Mononuclear cell (primary cell): ENCODE measurements around the gene SV2C. TPM values are rescaled to one million over a fixed set of nuclear protein-coding genes. Genes with fewer than 3 reads are reported as not detected.
"Not testable (repeated sequence)": the region's sequence is repeated elsewhere in the genome, so short reads cannot be mapped to it uniquely, and the experiment has no call there.

Experiments used
- H3K27me3 ChIP-seq: 2 replicates; pipeline ENCODE4 v1.6.0; 2011; ENCODE audit warnings: low read length, control low read depth; ENCODE audit not compliant: insufficient read depth
- H3K4me1 ChIP-seq: 2 replicates; pipeline ENCODE4 v1.5.1; 2011; ENCODE audit warnings: mild to moderate bottlenecking, low read length, control low read depth; ENCODE audit not compliant: insufficient read depth
- H3K4me3 ChIP-seq: 2 replicates; pipeline ENCODE4 v1.5.1; 2011; ENCODE audit warnings: mild to moderate bottlenecking, low read length, moderate library complexity
- H3K9me3 ChIP-seq: 2 replicates; pipeline ENCODE4 v1.5.1; 2011; ENCODE audit warnings: low read depth, mild to moderate bottlenecking, control low read depth, low read length
- total RNA-seq: library from RNA; depleted of rRNA; stranded (reverse); fragments of >200 nt; gene quantifications from one replicate; pipeline ENCODE4 v1.2.3, GENCODE V29; 2012

SV2C gene
- total RNA-seq, 1 donor, result under 0.01 TPM

- H3K9me3 ChIP-seq, result no peaks in the 10 kb centered on the region
- peaks cover 57% of the 10 kb centered on the region for H3K4me1 ChIP-seq
- no peak overlapping the region for H3K4me3 ChIP-seq
- H3K27me3 ChIP-seq, result no peaks in the 10 kb centered on the region
Observed at GRCh38 chr5:76326577-76327302, 243.6 kb downstream of the SV2C start.

- peaks cover 62% of the 10 kb centered on the region for H3K4me1 ChIP-seq
- no peak overlapping the region for H3K4me3 ChIP-seq
- H3K27me3 ChIP-seq, result no peaks in the 10 kb centered on the region
- no peaks in the 10 kb centered on the region for H3K9me3 ChIP-seq
Observed at GRCh38 chr5:76329346-76329745, 246.2 kb downstream of the SV2C start.

GRCh38 chr5:76331126-76331525, 247.9 kb downstream of the SV2C start:
- H3K27me3 ChIP-seq, result no peaks in the 10 kb centered on the region
- H3K4me3 ChIP-seq, result no peak overlapping the region
- H3K9me3 ChIP-seq, result no peaks in the 10 kb centered on the region
- H3K4me1 ChIP-seq, result peaks cover 45% of the 10 kb centered on the region

DNA sequence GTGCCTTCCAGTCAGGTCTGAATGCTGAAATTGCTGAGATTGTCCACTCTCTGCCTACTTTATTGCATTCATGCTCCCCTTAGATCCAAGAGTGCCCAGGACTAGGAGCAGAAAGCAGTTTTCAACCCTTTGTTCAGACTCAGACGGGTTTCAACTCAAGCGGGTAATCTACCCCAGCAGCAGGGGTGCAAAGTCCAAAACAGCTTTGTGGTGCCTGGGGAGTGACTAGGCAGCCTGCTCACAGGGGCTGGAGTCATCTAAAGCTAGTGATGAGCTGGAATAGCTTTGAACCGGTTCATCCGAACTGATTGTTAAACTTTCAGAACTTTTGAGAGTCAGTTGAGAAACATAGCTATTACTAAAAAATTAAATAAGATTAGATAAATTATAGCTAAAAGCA, 248.9 kb downstream of the SV2C start:
- H3K4me3 ChIP-seq, result no peak overlapping the region
- H3K4me1 ChIP-seq, result peaks cover 35% of the 10 kb centered on the region
- no peaks in the 10 kb centered on the region for H3K9me3 ChIP-seq
- H3K27me3 ChIP-seq, result no peaks in the 10 kb centered on the region

DNA sequence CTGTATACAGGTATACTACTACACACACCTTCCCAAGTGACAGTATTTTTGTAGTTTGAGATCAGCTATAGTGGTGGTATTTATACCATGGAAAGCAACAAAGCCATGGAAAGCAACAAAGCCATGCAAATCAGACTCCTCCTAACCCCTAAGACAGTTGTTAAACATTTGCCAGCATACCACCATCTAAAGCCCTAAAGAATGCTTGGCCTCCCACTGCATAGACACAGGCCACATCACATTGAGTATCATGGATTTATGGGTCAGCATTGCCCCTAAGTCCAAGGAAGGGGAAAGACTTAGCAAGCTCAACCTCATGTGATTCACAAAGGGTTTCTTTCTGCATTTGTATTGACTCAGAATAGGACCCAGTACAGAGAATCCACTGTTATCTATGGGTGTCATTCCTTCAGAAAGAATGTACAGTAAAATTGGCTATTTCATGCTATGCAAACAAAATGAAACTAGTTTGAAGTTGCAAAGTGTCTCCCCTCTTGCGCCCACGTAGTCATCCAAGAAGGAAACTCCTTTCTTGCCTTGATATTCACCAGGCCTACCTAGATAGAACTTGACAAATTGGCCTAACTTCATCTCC, 249.5 kb downstream of the SV2C start:
- H3K9me3 ChIP-seq, result no peaks in the 10 kb centered on the region
- no peaks in the 10 kb centered on the region for H3K27me3 ChIP-seq
- no peak overlapping the region for H3K4me3 ChIP-seq
- H3K4me1 ChIP-seq, result peaks cover 30% of the 10 kb centered on the region

DNA sequence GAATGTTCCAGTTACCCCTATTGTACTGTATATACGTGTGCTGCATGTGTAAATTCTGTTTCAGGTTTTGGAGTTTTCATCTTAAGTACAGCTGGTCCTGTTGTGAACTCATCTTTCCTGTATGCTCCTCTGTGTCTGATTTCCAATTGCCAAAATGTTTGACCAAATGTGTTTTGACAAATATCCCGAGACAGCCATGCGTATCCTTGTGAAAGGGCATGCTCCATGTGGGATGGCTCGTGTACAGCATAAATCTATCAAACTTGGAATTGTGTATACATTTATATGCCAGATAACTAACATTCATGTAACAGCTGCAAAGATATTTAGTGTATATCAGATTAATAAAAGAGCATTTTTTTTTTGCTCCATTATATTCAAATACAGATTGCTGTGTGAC, 250.4 kb downstream of the SV2C start:
- peaks cover 31% of the 10 kb centered on the region for H3K4me1 ChIP-seq
- H3K27me3 ChIP-seq, result no peaks in the 10 kb centered on the region
- no peaks in the 10 kb centered on the region for H3K9me3 ChIP-seq
- no peak overlapping the region for H3K4me3 ChIP-seq

GRCh38 chr5:76334574-76334973, 251.4 kb downstream of the SV2C start:
- Histone ChIP-seq H3K4me1 (peaks cover 24% of the 10 kb centered on the region), H3K4me3 (no peak overlapping the region), H3K9me3 (no peaks in the 10 kb centered on the region), H3K27me3 (no peaks in the 10 kb centered on the region)

DNA sequence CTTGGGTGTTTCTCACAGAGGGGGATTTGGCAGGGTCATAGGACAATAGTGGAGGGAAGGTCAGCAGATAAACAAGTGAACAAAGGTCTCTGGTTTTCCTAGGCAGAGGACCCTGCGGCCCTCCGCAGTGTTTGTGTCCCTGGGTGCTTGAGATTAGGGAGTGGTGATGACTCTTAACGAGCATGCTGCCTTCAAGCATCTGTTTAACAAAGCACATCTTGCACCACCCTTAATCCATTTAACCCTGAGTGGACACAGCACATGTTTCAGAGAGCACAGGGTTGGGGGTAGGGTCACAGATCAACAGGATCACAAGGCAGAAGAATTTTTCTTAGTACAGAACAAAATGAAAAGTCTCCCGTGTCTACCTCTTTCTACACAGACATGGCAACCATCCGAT, 252.3 kb downstream of the SV2C start:
- H3K9me3 ChIP-seq, H3K4me3 ChIP-seq, H3K27me3 ChIP-seq: not testable (repeated sequence)
- peaks cover 24% of the 10 kb centered on the region for H3K4me1 ChIP-seq

DNA sequence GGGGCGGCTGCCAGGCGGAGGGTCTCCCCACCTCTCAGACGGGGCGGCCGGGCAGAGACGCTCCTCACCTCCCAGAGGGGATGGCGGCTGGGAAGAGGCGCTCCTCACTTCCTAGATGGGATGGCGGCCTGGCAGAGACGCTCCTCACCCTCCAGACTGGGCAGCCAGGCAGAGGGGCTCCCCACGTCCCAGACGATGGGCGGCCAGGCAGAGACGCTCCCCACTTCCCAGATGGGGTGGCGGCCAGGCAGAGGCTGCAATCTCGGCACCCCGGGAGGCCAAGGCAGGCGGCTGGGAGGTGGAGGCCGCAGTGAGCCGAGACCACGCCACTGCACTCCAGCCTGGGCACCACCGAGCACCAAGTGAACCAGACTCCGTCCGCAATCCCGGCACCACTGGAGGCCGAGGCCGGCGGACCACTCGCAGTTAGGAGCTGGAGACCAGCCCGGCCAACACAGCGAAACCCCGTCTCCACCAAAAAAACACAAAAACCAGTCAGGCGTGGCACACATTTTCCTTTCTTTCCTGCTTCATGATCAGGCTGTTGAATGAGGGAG, 253.1 kb downstream of the SV2C start:
- H3K27me3 ChIP-seq, H3K9me3 ChIP-seq, H3K4me3 ChIP-seq: not testable (repeated sequence)
- peaks cover 22% of the 10 kb centered on the region for H3K4me1 ChIP-seq

DNA sequence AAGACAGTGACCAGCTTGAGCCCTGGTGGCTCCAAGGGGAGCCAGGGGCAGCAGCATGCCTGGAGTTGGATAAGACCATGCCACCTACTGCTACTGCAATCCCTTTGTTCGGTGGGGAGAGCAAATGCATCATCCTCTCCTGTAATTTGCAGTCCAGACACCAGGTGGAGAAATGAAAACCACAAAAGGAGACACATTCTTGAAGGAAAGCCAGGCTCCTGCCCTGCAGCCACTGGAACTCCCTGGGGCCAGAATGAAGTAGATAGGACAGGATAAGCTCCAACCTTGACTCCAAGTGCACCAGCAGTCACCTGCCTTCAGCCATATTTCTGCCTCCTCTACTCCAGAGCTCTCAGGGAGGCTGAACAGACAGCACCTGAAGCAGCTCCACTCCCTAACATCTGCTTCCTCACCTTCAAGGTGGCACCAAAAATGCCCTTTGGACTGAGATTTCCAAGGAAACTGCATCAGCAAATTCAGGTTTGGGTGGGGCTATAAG, 254.8 kb downstream of the SV2C start:
- Histone ChIP-seq H3K9me3 (no peaks in the 10 kb centered on the region), H3K4me3 (no peak overlapping the region), H3K4me1 (peaks cover 26% of the 10 kb centered on the region)

GRCh38 chr5:76339919-76340318, 256.7 kb downstream of the SV2C start:
- Histone ChIP-seq H3K4me3 (no peak overlapping the region), H3K27me3 (no peaks in the 10 kb centered on the region)

More for the DNA sequence above, 254.8 kb downstream of the SV2C start:
- no peaks in the 10 kb centered on the region for H3K27me3 ChIP-seq

GRCh38 chr5:76341651-76342334, 258.6 kb downstream of the SV2C start:
- H3K4me1 ChIP-seq, result peaks cover 23% of the 10 kb centered on the region
- no peaks in the 10 kb centered on the region for H3K9me3 ChIP-seq
- no peaks in the 10 kb centered on the region for H3K27me3 ChIP-seq
- H3K4me3 ChIP-seq, result no peak overlapping the region

More at GRCh38 chr5:76339919-76340318, 256.7 kb downstream of the SV2C start:
- H3K9me3 ChIP-seq, result no peaks in the 10 kb centered on the region
- peaks cover 23% of the 10 kb centered on the region for H3K4me1 ChIP-seq

GRCh38 chr5:76342474-76342873, 259.3 kb downstream of the SV2C start:
- H3K9me3 ChIP-seq, result no peaks in the 10 kb centered on the region
- no peak overlapping the region for H3K4me3 ChIP-seq
- H3K27me3 ChIP-seq, result no peaks in the 10 kb centered on the region
- peaks cover 23% of the 10 kb centered on the region for H3K4me1 ChIP-seq

DNA sequence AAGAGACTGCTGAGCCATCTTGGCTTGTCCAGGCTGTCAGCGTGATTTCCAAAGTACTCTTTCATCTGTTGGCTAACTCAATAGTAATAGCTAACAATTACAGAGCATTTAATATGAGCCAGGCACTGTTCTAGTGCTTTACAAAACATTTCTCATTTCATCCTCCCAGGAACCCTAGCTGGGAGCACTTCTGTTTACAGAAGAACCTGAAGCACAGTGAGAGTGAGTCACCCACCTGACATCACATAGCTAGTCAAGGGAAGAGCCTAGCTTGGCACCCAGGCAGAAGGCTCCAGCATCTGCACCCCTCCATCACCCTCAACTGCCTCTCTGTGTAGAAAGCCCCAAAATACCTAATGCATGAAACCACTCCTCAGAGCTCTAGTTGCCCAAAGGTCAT, 262.4 kb downstream of the SV2C start:
- Histone ChIP-seq H3K27me3 (no peaks in the 10 kb centered on the region), H3K4me1 (peaks cover 15% of the 10 kb centered on the region), H3K9me3 (no peaks in the 10 kb centered on the region), H3K4me3 (no peak overlapping the region)

GRCh38 chr5:76351176-76351575, 268.0 kb downstream of the SV2C start:
- H3K4me1 ChIP-seq, result peaks cover 7% of the 10 kb centered on the region
- H3K4me3 ChIP-seq, result no peak overlapping the region
- H3K9me3 ChIP-seq, result no peaks in the 10 kb centered on the region
- no peaks in the 10 kb centered on the region for H3K27me3 ChIP-seq
